Liver (tissue), 3 donors: ENCODE measurements around the gene LGALS14.

Experiments
- FOXA1 ChIP-seq: IDR thresholded peaks from 2 replicates; pipeline ENCODE4 v1.6.1; 2016; ENCODE audit warnings: antibody characterized with exemption
- GABPA ChIP-seq, 2 donors: IDR thresholded peaks in 1 of 2; conservative IDR thresholded peaks in 1 of 2; 2 replicates each; pipeline ENCODE4 v1.6.1; 2016; ENCODE audit warnings: antibody characterized with exemption in 2 of 2, mild to moderate bottlenecking in 1 of 2, moderate library complexity in 1 of 2
- NR2F2 ChIP-seq: IDR thresholded peaks from 2 replicates; pipeline ENCODE4 v1.6.1; 2016; ENCODE audit warnings: antibody characterized with exemption
- RAD21 ChIP-seq, 2 donors: IDR thresholded peaks; 2 replicates each; pipeline ENCODE4 v1.6.1; 2016; ENCODE audit warnings: antibody characterized with exemption in 2 of 2, mild to moderate bottlenecking in 2 of 2
- YY1 ChIP-seq: IDR thresholded peaks from 2 replicates; pipeline ENCODE4 v1.6.1; 2016; ENCODE audit warnings: antibody characterized with exemption, mild to moderate bottlenecking
- TF ChIP-seq, protein P1 (sequence below): fragments of 150-350 bp; IDR thresholded peaks from 2 replicates; pipeline ENCODE4 v1.5.1; 2017; ENCODE audit warnings: improper control_type of control experiment, low read depth, low read length; ENCODE audit not compliant: missing input control
- TF ChIP-seq, protein P2 (sequence below): IDR thresholded peaks from 2 replicates; pipeline ENCODE4 v1.6.1; 2016; ENCODE audit warnings: antibody characterized with exemption
- donor health status: healthy.
- donor health status: healthy.

DNA sequence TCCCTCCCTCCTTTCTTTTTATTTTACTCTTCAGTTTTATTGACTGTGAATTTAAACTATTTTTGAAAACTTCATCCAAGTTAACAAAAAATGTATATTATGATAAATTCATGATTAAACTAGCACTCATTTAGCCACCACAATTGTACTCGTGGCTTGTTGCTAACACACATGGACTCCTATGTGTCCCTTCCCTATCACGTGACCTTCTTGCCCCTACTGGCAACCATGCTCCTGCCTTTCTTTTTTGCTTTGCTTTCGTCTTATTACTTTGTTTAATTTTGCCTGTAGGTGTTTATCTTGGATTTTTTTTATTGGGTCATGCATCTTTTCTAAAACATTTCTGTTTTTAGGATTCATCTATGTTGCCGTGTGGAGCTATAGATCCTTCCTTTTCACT, 25.3 kb downstream of the LGALS14 start:
- TF ChIP-seq, protein P1, sequence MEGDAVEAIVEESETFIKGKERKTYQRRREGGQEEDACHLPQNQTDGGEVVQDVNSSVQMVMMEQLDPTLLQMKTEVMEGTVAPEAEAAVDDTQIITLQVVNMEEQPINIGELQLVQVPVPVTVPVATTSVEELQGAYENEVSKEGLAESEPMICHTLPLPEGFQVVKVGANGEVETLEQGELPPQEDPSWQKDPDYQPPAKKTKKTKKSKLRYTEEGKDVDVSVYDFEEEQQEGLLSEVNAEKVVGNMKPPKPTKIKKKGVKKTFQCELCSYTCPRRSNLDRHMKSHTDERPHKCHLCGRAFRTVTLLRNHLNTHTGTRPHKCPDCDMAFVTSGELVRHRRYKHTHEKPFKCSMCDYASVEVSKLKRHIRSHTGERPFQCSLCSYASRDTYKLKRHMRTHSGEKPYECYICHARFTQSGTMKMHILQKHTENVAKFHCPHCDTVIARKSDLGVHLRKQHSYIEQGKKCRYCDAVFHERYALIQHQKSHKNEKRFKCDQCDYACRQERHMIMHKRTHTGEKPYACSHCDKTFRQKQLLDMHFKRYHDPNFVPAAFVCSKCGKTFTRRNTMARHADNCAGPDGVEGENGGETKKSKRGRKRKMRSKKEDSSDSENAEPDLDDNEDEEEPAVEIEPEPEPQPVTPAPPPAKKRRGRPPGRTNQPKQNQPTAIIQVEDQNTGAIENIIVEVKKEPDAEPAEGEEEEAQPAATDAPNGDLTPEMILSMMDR: no peak
- TF ChIP-seq YY1 (no peak), GABPA (IDR thresholded peaks at IDR 0.05 in 1 of 2, conservative IDR thresholded peaks at IDR 0.05 in 1 of 2) (no peak), RAD21 (IDR thresholded peaks at IDR 0.05) (no peak), NR2F2 (no peak), FOXA1 (no peak)
- TF ChIP-seq, protein P2, sequence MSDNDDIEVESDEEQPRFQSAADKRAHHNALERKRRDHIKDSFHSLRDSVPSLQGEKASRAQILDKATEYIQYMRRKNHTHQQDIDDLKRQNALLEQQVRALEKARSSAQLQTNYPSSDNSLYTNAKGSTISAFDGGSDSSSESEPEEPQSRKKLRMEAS: no peak
